MCF 10A (cell line): ENCODE data around the gene RHBDL1. TPM values are rescaled to one million over a fixed set of nuclear protein-coding genes. Genes with fewer than 3 reads are reported as not detected.

ENCODE experiments used
- BruUV-seq: library from RNA; stranded (reverse); fragments of 400-500 nt; replicated peaks from 2 replicates; lab custom pipeline; 2021; lab: Mats Ljungman, UMichigan
- CTCF ChIA-PET: fragments of 300-600 bp; sonication (Branson Sonifier 250); formaldehyde crosslinking; extraction: SDS; loops from one replicate; lab custom pipeline; 2021; ENCODE audit warnings: antibody characterized with exemption, inconsistent platforms; lab: Yijun Ruan, JAX
- POLR2A ChIA-PET: fragments of 300-600, 350-650 bp; sonication (Branson Sonifier 250); formaldehyde crosslinking; extraction: SDS; loops from one replicate; lab custom pipeline; 2020; ENCODE audit warnings: antibody characterized with exemption, inconsistent platforms; lab: Yijun Ruan, JAX
- DNase-seq: peaks from one replicate; pipeline ENCODE4 v3.0.0-alpha.2; 2018; ENCODE audit not compliant: unreplicated experiment
- H3K27ac Mint-ChIP-seq: one replicate; pipeline ENCODE4 v1.8.0; 2022; ENCODE audit warnings: mild to moderate bottlenecking, low read depth, mixed read lengths; ENCODE audit not compliant: unreplicated experiment
- H3K27me3 Mint-ChIP-seq: one replicate; pipeline ENCODE4 v1.8.0; 2022; ENCODE audit warnings: mixed read lengths; ENCODE audit not compliant: insufficient read depth, unreplicated experiment
- H3K36me3 Mint-ChIP-seq: one replicate; pipeline ENCODE4 v1.8.0; 2022; ENCODE audit warnings: mild to moderate bottlenecking, moderate library complexity, mixed read lengths; ENCODE audit not compliant: insufficient read depth, unreplicated experiment
- H3K4me1 Mint-ChIP-seq: one replicate; pipeline ENCODE4 v1.8.0; 2022; ENCODE audit warnings: mixed read lengths; ENCODE audit not compliant: insufficient read depth, unreplicated experiment
- H3K4me3 Mint-ChIP-seq: one replicate; pipeline ENCODE4 v1.8.0; 2022; ENCODE audit warnings: mild to moderate bottlenecking, moderate library complexity, mixed read lengths; ENCODE audit not compliant: unreplicated experiment
- H3K9me3 Mint-ChIP-seq: one replicate; pipeline ENCODE4 v1.8.0; 2022; ENCODE audit warnings: mixed read lengths; ENCODE audit not compliant: unreplicated experiment
- intact Hi-C: fragments of 100-400 bp; cut with micrococcal nuclease; formaldehyde crosslinking; loops from 2 replicates; pipeline ENCODE4 v1.14.1; 2022
- total RNA-seq: library from RNA; stranded (reverse); gene quantifications from 2 replicates; pipeline ENCODE4 v1.2.3, GENCODE V29; 2022
- TF ChIP-seq, protein P1 (sequence below): fragments of 200-600 bp; IDR thresholded peaks from one replicate; pipeline ENCODE4 v1.8.0; 2022; ENCODE audit warnings: antibody characterized with exemption, mild to moderate bottlenecking; ENCODE audit not compliant: unreplicated experiment

RHBDL1 gene
- total RNA-seq, 1 experiment from 2014 or later = 3.0 TPM

DNA sequence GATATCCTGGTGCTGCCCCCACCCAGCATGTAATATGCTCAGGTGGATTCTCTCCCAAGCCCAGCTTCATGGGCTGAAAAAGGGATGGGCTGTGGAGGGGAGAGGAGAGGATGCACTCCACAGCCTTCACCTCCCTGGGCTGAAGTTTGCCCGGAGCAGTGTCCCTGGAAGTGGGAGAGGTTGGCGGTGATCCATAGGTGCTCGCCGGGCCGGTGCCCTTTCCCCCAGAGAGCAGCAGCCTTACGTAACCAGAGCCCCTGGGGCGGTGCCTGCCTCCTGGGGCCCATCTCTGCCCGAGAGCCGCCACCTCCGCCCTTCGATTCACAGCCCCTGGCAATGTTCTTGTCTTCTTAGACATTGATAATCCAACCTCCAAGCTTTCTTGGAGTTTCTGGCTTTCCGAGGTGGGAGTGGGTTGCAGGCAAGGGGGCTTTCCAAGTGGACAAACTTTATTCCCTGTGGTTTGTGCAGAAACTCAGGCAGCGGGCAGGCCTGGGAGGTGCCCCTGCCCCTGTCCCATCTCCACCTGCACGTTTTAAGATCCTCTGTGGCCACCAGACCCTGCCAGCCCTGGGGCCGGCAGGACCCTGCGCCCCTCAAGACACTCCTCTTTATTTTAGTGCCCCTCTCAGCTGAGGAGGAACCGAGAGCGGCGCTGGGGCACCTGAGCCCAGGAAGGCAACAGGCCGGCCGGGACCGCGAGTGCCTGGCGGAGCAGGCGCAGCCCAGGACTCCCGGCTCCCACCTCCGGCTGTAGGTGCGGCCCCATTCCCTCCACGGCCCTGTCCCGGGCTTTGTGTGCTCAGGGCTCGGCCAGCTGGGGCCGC is 29.4 kb upstream of the RHBDL1 start:
- intact Hi-C loops = no loop called here

DNA sequence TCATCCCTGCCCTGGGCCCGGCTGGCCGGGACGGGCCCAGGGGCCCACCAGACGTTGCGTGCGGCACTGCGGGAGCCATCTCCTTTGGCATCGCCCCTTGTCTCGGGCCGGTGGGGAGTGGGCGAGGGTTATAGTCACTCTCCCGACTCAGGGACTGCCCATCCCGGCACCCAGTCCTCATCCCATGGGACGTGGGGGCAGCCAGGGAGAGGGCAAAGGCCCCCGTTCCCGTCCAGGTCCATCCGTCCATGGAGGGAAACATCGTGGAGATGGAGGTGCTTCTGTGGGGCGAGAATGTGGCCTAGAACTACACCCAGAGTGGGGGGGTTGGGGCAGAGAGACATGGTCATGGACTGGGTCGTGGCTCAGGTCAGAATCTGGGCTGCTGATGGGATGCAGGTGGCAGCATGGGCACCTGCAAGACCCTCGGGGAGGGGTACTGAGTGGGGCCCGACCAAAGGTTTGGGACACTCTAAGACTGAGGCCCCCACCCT is 28.7 kb upstream of the RHBDL1 start:
- peaks cover 35% of the 10 kb centered on the region for H3K36me3 Mint-ChIP-seq
- ChIA-PET POLR2A (interaction anchor here (1.7 kb wide), 1 partner anchor 10 kb away, joined by 15 read pairs; the partner anchor contains the start of gene METTL26), CTCF (no interaction called here)
- no peak overlapping the region for H3K27ac Mint-ChIP-seq
- DNase-seq = no peak
- intact Hi-C loops = no loop called here
- no TSS peak for BruUV-seq
- H3K4me1 Mint-ChIP-seq = peaks cover 17% of the 10 kb centered on the region
- TF ChIP-seq, protein P1, sequence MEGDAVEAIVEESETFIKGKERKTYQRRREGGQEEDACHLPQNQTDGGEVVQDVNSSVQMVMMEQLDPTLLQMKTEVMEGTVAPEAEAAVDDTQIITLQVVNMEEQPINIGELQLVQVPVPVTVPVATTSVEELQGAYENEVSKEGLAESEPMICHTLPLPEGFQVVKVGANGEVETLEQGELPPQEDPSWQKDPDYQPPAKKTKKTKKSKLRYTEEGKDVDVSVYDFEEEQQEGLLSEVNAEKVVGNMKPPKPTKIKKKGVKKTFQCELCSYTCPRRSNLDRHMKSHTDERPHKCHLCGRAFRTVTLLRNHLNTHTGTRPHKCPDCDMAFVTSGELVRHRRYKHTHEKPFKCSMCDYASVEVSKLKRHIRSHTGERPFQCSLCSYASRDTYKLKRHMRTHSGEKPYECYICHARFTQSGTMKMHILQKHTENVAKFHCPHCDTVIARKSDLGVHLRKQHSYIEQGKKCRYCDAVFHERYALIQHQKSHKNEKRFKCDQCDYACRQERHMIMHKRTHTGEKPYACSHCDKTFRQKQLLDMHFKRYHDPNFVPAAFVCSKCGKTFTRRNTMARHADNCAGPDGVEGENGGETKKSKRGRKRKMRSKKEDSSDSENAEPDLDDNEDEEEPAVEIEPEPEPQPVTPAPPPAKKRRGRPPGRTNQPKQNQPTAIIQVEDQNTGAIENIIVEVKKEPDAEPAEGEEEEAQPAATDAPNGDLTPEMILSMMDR = no peak
- no peaks in the 10 kb centered on the region for H3K27me3 Mint-ChIP-seq
- no peaks in the 10 kb centered on the region for H3K9me3 Mint-ChIP-seq
- H3K4me3 Mint-ChIP-seq = peak overlapping the region; percentile 38

More for the DNA sequence above, 29.4 kb upstream of the RHBDL1 start:
- peaks cover 17% of the 10 kb centered on the region for H3K4me1 Mint-ChIP-seq
- TF ChIP-seq, protein P1 = no peak
- BruUV-seq = no TSS peak
- no peaks in the 10 kb centered on the region for H3K9me3 Mint-ChIP-seq
- ChIA-PET CTCF (no interaction called here), POLR2A (interaction anchor here (0.6 to 1.2 kb wide), 2 partner anchors 9 to 20 kb away, joined by 3 read pairs; no protein-coding TSS in a partner anchor)
- H3K27ac Mint-ChIP-seq = peak overlapping the region; percentile 68
- H3K27me3 Mint-ChIP-seq = no peaks in the 10 kb centered on the region
- H3K4me3 Mint-ChIP-seq = peak overlapping the region; percentile 31
- peak; percentile 69 for DNase-seq
- peaks cover 35% of the 10 kb centered on the region for H3K36me3 Mint-ChIP-seq

- ChIA-PET POLR2A (interaction anchor here (0.9 to 2.8 kb wide), 9 partner anchors 10 to 68 kb away, joined by 3 to 17 read pairs (median 6); partner anchors contain the start of genes JMJD8, METTL26, RAB40C and RHOT2), CTCF (interaction anchor here (0.5 to 1.4 kb wide), 8 partner anchors 12 to 77 kb away, joined by 3 to 7 read pairs (median 3); partner anchors contain the start of gene WDR24)
- H3K36me3 Mint-ChIP-seq = peaks cover 35% of the 10 kb centered on the region
- H3K9me3 Mint-ChIP-seq = no peaks in the 10 kb centered on the region
- no peak overlapping the region for H3K27ac Mint-ChIP-seq
- no peak for DNase-seq
- H3K27me3 Mint-ChIP-seq = no peaks in the 10 kb centered on the region
- TF ChIP-seq, protein P1 = no peak
- peak overlapping the region; percentile 38 for H3K4me3 Mint-ChIP-seq
- no TSS peak for BruUV-seq
- peaks cover 17% of the 10 kb centered on the region for H3K4me1 Mint-ChIP-seq
- intact Hi-C loops = no loop called here
Observed at GRCh38 chr16:647173-647902, 28.1 kb upstream of the RHBDL1 start.
